A549 (cell line): Measurements from ENCODE around the gene PTPRG. TPM values are rescaled to one million over a fixed set of nuclear protein-coding genes. Genes with fewer than 3 reads are reported as not detected.

ENCODE experiments used
- ATAC-seq, 2 experiments: fragments of 200-7000 bp in 1 of 2; fragments of >200 bp in 1 of 2; cut with Nextera tagmentation in 1 of 2; cut with Tn5 transposase in 1 of 2; 3 replicates each; pipeline versions ENCODE4 v1.8.0 to v1.9.1; 2018 to 2020; ENCODE audit warnings: mild to moderate bottlenecking in 1 of 2, moderate library complexity in 1 of 2
- CTCF ChIA-PET: fragments of 300-600 bp; sonication (Branson Sonifier 250); formaldehyde crosslinking; extraction: SDS; loops from one replicate; lab custom pipeline; 2021; ENCODE audit warnings: antibody characterized with exemption, inconsistent platforms; lab: Yijun Ruan, JAX
- POLR2A ChIA-PET: fragments of 350-600 bp; formaldehyde crosslinking; extraction: SDS; loops from one replicate; lab custom pipeline; 2021; ENCODE audit warnings: antibody characterized with exemption, inconsistent platforms; lab: Yijun Ruan, JAX
- DNase-seq, 2 experiments: peaks; one replicate each; pipeline versions ENCODE4 v3.0.0 to v3.0.0-alpha.2; 2011 to 2016; ENCODE audit warnings: low read depth in 1 of 2, low spot score in 1 of 2
- FAIRE-seq: peaks from 2 replicates; lab custom pipeline; 2011; peaks lifted over from hg19 to GRCh38; lab: Jason Lieb, UNC
- H3K27ac ChIP-seq, 2 experiments: fragments of >200 bp; sonication (Bioruptor Twin); formaldehyde crosslinking; 3 replicates each; pipeline ENCODE4 v1.5.1; 2016 to 2017
- H3K4me1 ChIP-seq: fragments of >200 bp; sonication (Bioruptor Twin); formaldehyde crosslinking; 3 replicates; pipeline ENCODE4 v1.6.1; 2016
- H3K4me2 ChIP-seq: fragments of >200 bp; sonication (Bioruptor Twin); formaldehyde crosslinking; 3 replicates; pipeline ENCODE4 v1.6.1; 2016
- H3K4me3 ChIP-seq: fragments of >200 bp; sonication (Bioruptor Twin); formaldehyde crosslinking; 3 replicates; pipeline ENCODE4 v1.5.1; 2016
- H3K9me3 ChIP-seq: fragments of >200 bp; sonication (Bioruptor Twin); formaldehyde crosslinking; 3 replicates; pipeline ENCODE4 v1.6.1; 2016
- CBX2 ChIP-seq: fragments of 200-600 bp; sonication (generic); IDR thresholded peaks from 2 replicates; pipeline ENCODE4 v1.6.1; 2016; ENCODE audit warnings: low read depth, mild to moderate bottlenecking, borderline replicate concordance
- CHD2 ChIP-seq: fragments of 150-350 bp; IDR thresholded peaks from 2 replicates; pipeline ENCODE4 v1.6.1; 2014; ENCODE audit warnings: low read length; ENCODE audit not compliant: partially characterized antibody
- EHF ChIP-seq: fragments of 250-450 bp; sonication (Bioruptor Pico); IDR thresholded peaks from 2 replicates; pipeline ENCODE4 v1.5.0; 2020; ENCODE audit warnings: mild to moderate bottlenecking
- EHMT2 ChIP-seq: fragments of 200-600 bp; sonication (generic); IDR thresholded peaks from 2 replicates; pipeline ENCODE4 v1.6.1; 2016; ENCODE audit warnings: antibody characterized with exemption, low read depth, mild to moderate bottlenecking, moderate library complexity
- FOXS1 ChIP-seq: fragments of 250-450 bp; sonication (Bioruptor Pico); IDR thresholded peaks from 2 replicates; pipeline ENCODE4 v1.5.0; 2020; ENCODE audit warnings: mild to moderate bottlenecking, moderate library complexity
- HOXB13 ChIP-seq: fragments of 250-450 bp; sonication (Bioruptor Pico); IDR thresholded peaks from 2 replicates; pipeline ENCODE4 v1.5.0; 2020; ENCODE audit warnings: low read depth, mild to moderate bottlenecking, moderate library complexity
- HOXB5 ChIP-seq: fragments of 250-450 bp; sonication (Bioruptor Pico); IDR thresholded peaks from 2 replicates; pipeline ENCODE4 v1.5.0; 2020; ENCODE audit warnings: mild to moderate bottlenecking, moderate library complexity
- JUNB ChIP-seq: fragments of >200 bp; sonication (Bioruptor Twin); formaldehyde crosslinking; IDR thresholded peaks from 2 replicates; pipeline ENCODE4 v1.6.1; 2016
- KDM1A ChIP-seq: fragments of 200-600 bp; sonication (generic); IDR thresholded peaks from 2 replicates; pipeline ENCODE4 v1.6.1; 2016; ENCODE audit warnings: low read depth, mild to moderate bottlenecking
- MAFK ChIP-seq: fragments of 450-650 bp; IDR thresholded peaks from 2 replicates; pipeline ENCODE4 v1.6.1; 2014; ENCODE audit not compliant: partially characterized antibody
- NFE2L2 ChIP-seq: fragments of 150-350 bp; conservative IDR thresholded peaks from 2 replicates; pipeline ENCODE4 v1.6.1; 2014; ENCODE audit warnings: low read length
- NPAS2 ChIP-seq: fragments of 250-450 bp; sonication (Bioruptor Pico); IDR thresholded peaks from 2 replicates; pipeline ENCODE4 v1.8.0; 2022; ENCODE audit warnings: mild to moderate bottlenecking, moderate library complexity, borderline replicate concordance
- NR3C1 ChIP-seq: fragments of >200 bp; sonication (Bioruptor Twin); formaldehyde crosslinking; IDR thresholded peaks from 3 replicates; pipeline ENCODE4 v1.6.1; 2017
- PHF8 ChIP-seq: fragments of 200-600 bp; sonication (generic); IDR thresholded peaks from 2 replicates; pipeline ENCODE4 v1.6.1; 2016; ENCODE audit warnings: low read depth, mild to moderate bottlenecking, antibody characterized with exemption, moderate library complexity, borderline replicate concordance
- POLR2AphosphoS2 ChIP-seq: conservative IDR thresholded peaks from 2 replicates; pipeline ENCODE4 v1.6.1; 2012; ENCODE audit warnings: low read length, improper control_type of control experiment, inconsistent platforms
- RAD21 ChIP-seq, 2 experiments: fragments of >200 bp in 1 of 2; sonication (Bioruptor Twin) in 1 of 2; formaldehyde crosslinking in 1 of 2; IDR thresholded peaks in 1 of 2; conservative IDR thresholded peaks in 1 of 2; 2 replicates in 1 of 2; 3 replicates in 1 of 2; pipeline ENCODE4 v1.6.1; 2012 to 2018; ENCODE audit warnings: inconsistent platforms in 1 of 2
- RCOR1 ChIP-seq: fragments of 150-350 bp; IDR thresholded peaks from 2 replicates; pipeline ENCODE4 v1.6.1; 2014; ENCODE audit warnings: antibody characterized with exemption, low read length, low read depth
- RFX5 ChIP-seq: fragments of 450-650 bp; IDR thresholded peaks from 2 replicates; pipeline ENCODE4 v1.7.1; 2014; ENCODE audit warnings: antibody characterized with exemption, mild to moderate bottlenecking, moderate library complexity
- RNF2 ChIP-seq: fragments of 200-600 bp; sonication (generic); IDR thresholded peaks from 2 replicates; pipeline ENCODE4 v1.6.1; 2016; ENCODE audit warnings: low read depth, mild to moderate bottlenecking, antibody characterized with exemption, moderate library complexity, borderline replicate concordance
- TP53 ChIP-seq: fragments of 250-450 bp; sonication (Bioruptor Pico); IDR thresholded peaks from 2 replicates; pipeline ENCODE4 v1.5.0; 2021; ENCODE audit warnings: mild to moderate bottlenecking, moderate library complexity
- ZNF302 ChIP-seq: fragments of 250-450 bp; sonication (Bioruptor Pico); IDR thresholded peaks from 2 replicates; pipeline ENCODE4 v1.9.0; 2021; ENCODE audit warnings: inconsistent platforms, mild to moderate bottlenecking, moderate library complexity
- ZSCAN20 ChIP-seq: fragments of 250-450 bp; sonication (Bioruptor Pico); IDR thresholded peaks from 2 replicates; pipeline ENCODE4 v1.8.0; 2022; ENCODE audit warnings: mild to moderate bottlenecking, moderate library complexity
- WGBS: methylation state at CpG from one replicate; pipeline ENCODE4 v1.1.6; 2017; ENCODE audit errors: missing lambda C conversion rate; 5-methylcytosine and 5-hydroxymethylcytosine counted together
- polyA plus RNA-seq, 4 experiments: library from polyadenylated mRNA; depleted of rRNA in 3 of 4; stranded (reverse); fragments of >200 nt; fragmentation: RNase III in 1 of 4; extraction: RNeasy Plus Mini Kit Qiagen cat#74134 plus additional on column Dnase treatment in 1 of 4; gene quantifications; 2 replicates in 3 of 4; 3 replicates in 1 of 4; pipeline ENCODE4 v1.2.3, GENCODE V29; 2011 to 2017
- TF ChIP-seq, protein P1 (sequence below): IDR thresholded peaks from 2 replicates; pipeline ENCODE4 v1.6.1; 2012
- TF ChIP-seq, protein P2 (sequence below): fragments of 250-450 bp; sonication (Bioruptor Pico); IDR thresholded peaks from 2 replicates; pipeline ENCODE4 v1.5.0; 2021; ENCODE audit warnings: mild to moderate bottlenecking, moderate library complexity, borderline replicate concordance
- TF ChIP-seq, protein P3 (sequence below): fragments of 450-650 bp; IDR thresholded peaks from 2 replicates; pipeline ENCODE4 v1.6.1; 2014; ENCODE audit warnings: antibody characterized with exemption

PTPRG gene
- polyA plus RNA-seq, 2 of the 4 experiments (the other 2 are of a cell fraction): 4.5 to 4.8 TPM

DNA sequence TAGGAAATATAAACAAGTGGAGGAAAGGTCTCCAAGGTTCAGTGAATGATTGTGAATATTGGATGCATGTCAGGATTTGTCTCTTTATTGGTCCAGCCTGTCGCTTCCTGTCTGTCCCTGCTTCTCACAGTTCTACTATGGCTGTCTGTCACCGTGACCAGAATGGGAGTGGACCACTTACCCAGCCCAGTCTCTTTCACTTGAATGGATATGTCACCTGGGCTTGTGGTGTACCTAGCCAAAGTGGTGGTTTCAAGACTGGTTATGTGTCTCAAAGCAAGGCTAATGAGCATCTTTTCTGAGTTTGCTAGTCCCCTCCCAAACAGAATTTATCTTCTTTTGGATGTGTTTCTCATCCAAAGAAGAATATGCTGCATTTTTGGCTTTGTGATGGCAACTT is 231.7 kb downstream of the PTPRG start:
- no peak for FAIRE-seq
- 34% methylated on average over 2 of the region's 2 CpGs for WGBS

DNA sequence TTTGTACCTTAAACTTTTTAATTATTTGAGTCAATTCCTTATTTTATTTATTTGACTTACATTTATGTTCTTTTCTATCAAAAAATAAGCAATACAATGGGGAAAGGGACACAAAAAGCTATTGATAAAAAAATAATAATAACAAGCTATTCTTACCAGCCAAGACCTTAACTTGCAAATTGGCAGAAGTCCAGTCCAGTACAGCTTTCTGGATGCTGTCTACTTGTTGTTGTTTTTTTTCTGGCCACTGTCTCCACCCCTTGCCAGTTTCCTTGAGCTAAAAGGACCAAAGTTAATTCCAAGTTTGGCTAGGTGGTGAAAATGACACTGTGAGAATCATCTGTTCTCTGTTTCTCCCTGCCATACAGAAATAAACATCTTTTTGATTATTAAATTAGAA is 232.2 kb downstream of the PTPRG start:
- no peak for FAIRE-seq
- DNase-seq: no peak
- ATAC-seq: no peak
- H3K4me1 ChIP-seq: no peaks in the 10 kb centered on the region
- POLR2A ChIA-PET: no interaction called here
- H3K9me3 ChIP-seq: no peaks in the 10 kb centered on the region
- CTCF ChIA-PET: no interaction called here
- no peak overlapping the region for H3K4me3 ChIP-seq
- H3K4me2 ChIP-seq: no peak overlapping the region
- H3K27ac ChIP-seq: no peak overlapping the region
- no peak for TF ChIP-seq FOXS1 (CRISPR knock-in tag)
- TF ChIP-seq, protein P1, sequence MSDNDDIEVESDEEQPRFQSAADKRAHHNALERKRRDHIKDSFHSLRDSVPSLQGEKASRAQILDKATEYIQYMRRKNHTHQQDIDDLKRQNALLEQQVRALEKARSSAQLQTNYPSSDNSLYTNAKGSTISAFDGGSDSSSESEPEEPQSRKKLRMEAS: no peak
- TF ChIP-seq ZNF302 (CRISPR knock-in tag): no peak
- no peak for TF ChIP-seq ZSCAN20 (CRISPR knock-in tag)
- TF ChIP-seq, protein P2, sequence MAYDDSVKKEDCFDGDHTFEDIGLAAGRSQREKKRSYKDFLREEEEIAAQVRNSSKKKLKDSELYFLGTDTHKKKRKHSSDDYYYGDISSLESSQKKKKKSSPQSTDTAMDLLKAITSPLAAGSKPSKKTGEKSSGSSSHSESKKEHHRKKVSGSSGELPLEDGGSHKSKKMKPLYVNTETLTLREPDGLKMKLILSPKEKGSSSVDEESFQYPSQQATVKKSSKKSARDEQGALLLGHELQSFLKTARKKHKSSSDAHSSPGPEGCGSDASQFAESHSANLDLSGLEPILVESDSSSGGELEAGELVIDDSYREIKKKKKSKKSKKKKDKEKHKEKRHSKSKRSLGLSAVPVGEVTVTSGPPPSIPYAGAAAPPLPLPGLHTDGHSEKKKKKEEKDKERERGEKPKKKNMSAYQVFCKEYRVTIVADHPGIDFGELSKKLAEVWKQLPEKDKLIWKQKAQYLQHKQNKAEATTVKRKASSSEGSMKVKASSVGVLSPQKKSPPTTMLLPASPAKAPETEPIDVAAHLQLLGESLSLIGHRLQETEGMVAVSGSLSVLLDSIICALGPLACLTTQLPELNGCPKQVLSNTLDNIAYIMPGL (CRISPR knock-in tag): no peak
- TF ChIP-seq RNF2: no peak
- TF ChIP-seq MAFK: no peak
- TF ChIP-seq PHF8: no peak
- TF ChIP-seq NR3C1: no peak

More for the DNA sequence above, 231.7 kb downstream of the PTPRG start:
- ATAC-seq (no peak), DNase-seq (no peak)
- Histone ChIP-seq H3K9me3 (no peaks in the 10 kb centered on the region), H3K4me1 (no peaks in the 10 kb centered on the region), H3K27ac (no peak overlapping the region), H3K4me2 (no peak overlapping the region), H3K4me3 (no peak overlapping the region)
- POLR2A ChIA-PET: no interaction called here
- CTCF ChIA-PET: no interaction called here
- no peak for TF ChIP-seq EHMT2
- TF ChIP-seq, protein P1: no peak
- TF ChIP-seq RFX5: no peak
- no peak for TF ChIP-seq KDM1A
- no peak for TF ChIP-seq RAD21 (conservative IDR thresholded peaks at IDR 0.05 in 1 of 2, IDR thresholded peaks at IDR 0.05 in 1 of 2)

DNA sequence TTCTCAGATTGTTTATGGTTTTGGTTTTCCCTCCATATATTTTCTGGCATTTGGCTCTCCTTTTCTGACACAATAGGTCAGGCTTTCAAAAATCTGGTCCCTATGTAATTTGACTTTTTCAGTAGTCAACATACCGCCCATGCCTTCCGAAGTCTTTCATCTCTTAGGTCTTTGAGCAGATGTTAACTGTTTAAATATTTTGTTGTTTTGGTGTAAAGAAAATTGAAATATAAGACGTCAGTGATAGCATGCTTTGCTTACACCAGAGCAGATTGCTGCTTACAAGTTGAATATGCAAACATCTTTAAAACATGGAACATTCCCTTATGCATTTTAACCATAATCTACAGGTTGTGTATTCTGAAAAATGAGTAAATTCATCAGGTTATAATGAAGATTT is 233.0 kb downstream of the PTPRG start:
- H3K9me3 ChIP-seq: no peaks in the 10 kb centered on the region
- no peak for TF ChIP-seq RCOR1
- TF ChIP-seq RNF2: no peak
- no peak for TF ChIP-seq JUNB
- TF ChIP-seq ZSCAN20 (CRISPR knock-in tag): no peak
- TF ChIP-seq TP53: no peak
- no peak for ATAC-seq
- no peaks in the 10 kb centered on the region for H3K4me1 ChIP-seq
- FAIRE-seq: no peak
- no peak overlapping the region for H3K4me2 ChIP-seq
- CTCF ChIA-PET: no interaction called here
- WGBS: 61% methylated on average over 3 of the region's 3 CpGs
- no peak overlapping the region for H3K4me3 ChIP-seq
- DNase-seq: no peak
- H3K27ac ChIP-seq: no peak overlapping the region
- POLR2A ChIA-PET: no interaction called here

DNA sequence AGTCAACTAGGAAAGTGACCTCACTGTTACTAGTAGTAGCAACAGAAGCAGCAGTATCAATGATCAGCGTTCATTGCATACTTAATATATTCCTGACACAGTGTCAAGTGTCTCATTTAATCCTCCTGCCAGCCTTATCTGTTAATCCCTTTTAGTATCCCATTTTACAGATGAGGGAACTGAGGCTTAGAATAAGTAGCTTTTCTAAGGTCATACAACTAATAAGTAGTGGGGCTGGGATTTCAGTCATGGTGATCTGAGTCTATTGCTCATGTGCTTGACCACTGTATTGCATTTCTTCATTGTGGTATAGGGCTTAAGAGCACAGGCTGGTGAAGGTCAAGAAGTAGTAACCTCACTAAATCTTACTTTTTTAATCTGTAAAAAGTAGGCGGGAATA is 233.6 kb downstream of the PTPRG start:
- Histone ChIP-seq H3K4me2 (no peak overlapping the region), H3K4me1 (no peaks in the 10 kb centered on the region), H3K4me3 (no peak overlapping the region), H3K9me3 (no peaks in the 10 kb centered on the region), H3K27ac (no peak overlapping the region)
- no peak for DNase-seq
- ATAC-seq: no peak
- 8% methylated on average over 2 of the region's 2 CpGs for WGBS
- CTCF ChIA-PET: no interaction called here
- POLR2A ChIA-PET: no interaction called here
- TF ChIP-seq MAFK (no peak), HOXB5 (CRISPR knock-in tag) (no peak), NFE2L2 (no peak), NPAS2 (CRISPR knock-in tag) (no peak), POLR2AphosphoS2 (no peak), EHMT2 (no peak), EHF (CRISPR knock-in tag) (no peak), RFX5 (no peak), ZSCAN20 (CRISPR knock-in tag) (no peak), CHD2 (no peak), CBX2 (no peak), HOXB13 (CRISPR knock-in tag) (no peak), TP53 (no peak), RNF2 (no peak)
- TF ChIP-seq, protein P2 (CRISPR knock-in tag): no peak
- TF ChIP-seq, protein P3, sequence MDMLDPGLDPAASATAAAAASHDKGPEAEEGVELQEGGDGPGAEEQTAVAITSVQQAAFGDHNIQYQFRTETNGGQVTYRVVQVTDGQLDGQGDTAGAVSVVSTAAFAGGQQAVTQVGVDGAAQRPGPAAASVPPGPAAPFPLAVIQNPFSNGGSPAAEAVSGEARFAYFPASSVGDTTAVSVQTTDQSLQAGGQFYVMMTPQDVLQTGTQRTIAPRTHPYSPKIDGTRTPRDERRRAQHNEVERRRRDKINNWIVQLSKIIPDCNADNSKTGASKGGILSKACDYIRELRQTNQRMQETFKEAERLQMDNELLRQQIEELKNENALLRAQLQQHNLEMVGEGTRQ: no peak
- TF ChIP-seq, protein P1: no peak
- TF ChIP-seq, all 56 proteins: peak for 0
- no peak for FAIRE-seq
